ENCODE results near the gene KCTD2.

The KCTD2 gene

DNA sequence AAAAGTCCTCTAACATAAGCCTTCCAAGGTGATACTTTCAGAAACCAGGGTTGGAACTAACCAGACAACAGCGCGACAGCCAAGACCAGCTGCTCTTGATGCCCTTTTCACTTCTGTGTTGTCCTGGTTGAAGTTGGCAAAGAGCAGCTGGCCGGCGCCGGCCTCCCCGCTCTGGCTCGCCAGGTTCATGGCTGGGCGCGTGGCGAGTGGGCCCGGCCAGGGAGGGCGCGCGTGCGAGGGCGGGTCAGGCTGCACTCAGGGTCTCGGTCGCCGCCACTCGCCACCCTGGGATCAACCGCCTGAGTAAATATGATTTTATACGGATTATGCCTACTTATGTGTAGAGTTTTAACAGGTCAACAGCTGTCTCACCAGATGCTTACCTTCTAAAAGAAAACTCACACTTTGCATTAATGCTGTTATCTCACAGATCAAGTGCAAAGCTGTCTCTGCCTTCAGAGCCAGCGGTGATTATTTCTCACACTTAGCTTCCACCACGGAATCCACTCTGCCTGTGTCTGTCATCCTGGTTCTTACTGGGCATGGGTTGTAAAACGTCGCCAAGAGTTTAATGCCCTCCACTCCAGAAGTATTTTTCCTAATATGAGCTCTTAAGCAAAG, 13.5 kb downstream of the KCTD2 start:
- Histone ChIP-seq H3K27ac (ENCODE audit: low read depth, low read length) (no peak overlapping the region), H3K79me2 (ENCODE audit: control insufficient read depth, low read length) (no peaks in the 10 kb centered on the region), H3F3A (ENCODE audit: control insufficient read depth, insufficient read depth) (no peaks in the 10 kb centered on the region), H3K36me3 (ENCODE audit: control insufficient read depth, low read length) (peaks cover 21% of the 10 kb centered on the region), H3K9me3 (ENCODE audit: control insufficient read depth, insufficient read depth, low read length) (no peaks in the 10 kb centered on the region), H3K9me2 (replicated peaks; ENCODE audit: control insufficient read depth, low read length) (no peaks in the 10 kb centered on the region), H3K4me2 (ENCODE audit: low read length) (no peak overlapping the region), H3K4me3 (ENCODE audit: low read length) (no peak overlapping the region), H3K4me1 (ENCODE audit: control insufficient read depth, low read length) (no peaks in the 10 kb centered on the region), H4K20me1 (ENCODE audit: control insufficient read depth, insufficient read depth, low read depth, low read length) (no peaks in the 10 kb centered on the region), H3K27me3 (ENCODE audit: control insufficient read depth, low read length) (no peaks in the 10 kb centered on the region)
- no peak for TF ChIP-seq EZH2phosphoT487 (IDR thresholded peaks at IDR 0.05; ENCODE audit: borderline replicate concordance, low read length)
- TF ChIP-seq, protein P1, sequence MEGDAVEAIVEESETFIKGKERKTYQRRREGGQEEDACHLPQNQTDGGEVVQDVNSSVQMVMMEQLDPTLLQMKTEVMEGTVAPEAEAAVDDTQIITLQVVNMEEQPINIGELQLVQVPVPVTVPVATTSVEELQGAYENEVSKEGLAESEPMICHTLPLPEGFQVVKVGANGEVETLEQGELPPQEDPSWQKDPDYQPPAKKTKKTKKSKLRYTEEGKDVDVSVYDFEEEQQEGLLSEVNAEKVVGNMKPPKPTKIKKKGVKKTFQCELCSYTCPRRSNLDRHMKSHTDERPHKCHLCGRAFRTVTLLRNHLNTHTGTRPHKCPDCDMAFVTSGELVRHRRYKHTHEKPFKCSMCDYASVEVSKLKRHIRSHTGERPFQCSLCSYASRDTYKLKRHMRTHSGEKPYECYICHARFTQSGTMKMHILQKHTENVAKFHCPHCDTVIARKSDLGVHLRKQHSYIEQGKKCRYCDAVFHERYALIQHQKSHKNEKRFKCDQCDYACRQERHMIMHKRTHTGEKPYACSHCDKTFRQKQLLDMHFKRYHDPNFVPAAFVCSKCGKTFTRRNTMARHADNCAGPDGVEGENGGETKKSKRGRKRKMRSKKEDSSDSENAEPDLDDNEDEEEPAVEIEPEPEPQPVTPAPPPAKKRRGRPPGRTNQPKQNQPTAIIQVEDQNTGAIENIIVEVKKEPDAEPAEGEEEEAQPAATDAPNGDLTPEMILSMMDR (IDR thresholded peaks at IDR 0.05; ENCODE audit: low read depth, low read length, poor library complexity, severe bottlenecking), result no peak

DNA sequence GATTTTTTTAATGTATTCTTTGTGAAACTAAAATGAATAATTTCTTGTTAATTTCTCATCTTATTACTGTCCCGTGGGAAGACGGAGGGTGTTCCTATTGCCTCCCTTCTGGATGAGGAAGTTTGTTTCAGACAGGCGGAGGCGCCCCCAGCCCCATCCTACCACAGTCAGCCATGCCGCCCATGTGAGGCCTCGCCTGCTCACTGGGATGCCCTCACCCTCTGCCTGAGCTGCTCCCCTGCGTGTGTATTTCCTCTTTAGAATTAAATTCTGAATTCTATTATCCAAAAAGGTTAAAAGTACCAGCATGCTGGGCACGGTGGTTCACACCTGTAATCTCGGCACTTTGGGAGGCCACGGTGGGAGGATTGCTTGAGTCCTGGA, 14.0 kb downstream of the KCTD2 start:
- no peaks in the 10 kb centered on the region for H3F3A ChIP-seq (ENCODE audit: control insufficient read depth, insufficient read depth)
- no peaks in the 10 kb centered on the region for H3K4me1 ChIP-seq (ENCODE audit: control insufficient read depth, low read length)
- no peaks in the 10 kb centered on the region for H3K9me3 ChIP-seq (ENCODE audit: control insufficient read depth, insufficient read depth, low read length)
- H3K27me3 ChIP-seq (ENCODE audit: control insufficient read depth, low read length), result no peaks in the 10 kb centered on the region
- no peaks in the 10 kb centered on the region for H3K9me2 ChIP-seq (replicated peaks; ENCODE audit: control insufficient read depth, low read length)
- H4K20me1 ChIP-seq (ENCODE audit: control insufficient read depth, insufficient read depth, low read depth, low read length), result no peaks in the 10 kb centered on the region
- peaks cover 21% of the 10 kb centered on the region for H3K36me3 ChIP-seq (ENCODE audit: control insufficient read depth, low read length)
- H3K27ac ChIP-seq (ENCODE audit: low read depth, low read length), result no peak overlapping the region
- no peak overlapping the region for H3K4me2 ChIP-seq (ENCODE audit: low read length)
- no peak for TF ChIP-seq EZH2phosphoT487 (IDR thresholded peaks at IDR 0.05; ENCODE audit: borderline replicate concordance, low read length)
- TF ChIP-seq, protein P1 (IDR thresholded peaks at IDR 0.05; ENCODE audit: low read depth, low read length, poor library complexity, severe bottlenecking), result no peak
- no peak overlapping the region for H3K4me3 ChIP-seq (ENCODE audit: low read length)
- no peaks in the 10 kb centered on the region for H3K79me2 ChIP-seq (ENCODE audit: control insufficient read depth, low read length)

DNA sequence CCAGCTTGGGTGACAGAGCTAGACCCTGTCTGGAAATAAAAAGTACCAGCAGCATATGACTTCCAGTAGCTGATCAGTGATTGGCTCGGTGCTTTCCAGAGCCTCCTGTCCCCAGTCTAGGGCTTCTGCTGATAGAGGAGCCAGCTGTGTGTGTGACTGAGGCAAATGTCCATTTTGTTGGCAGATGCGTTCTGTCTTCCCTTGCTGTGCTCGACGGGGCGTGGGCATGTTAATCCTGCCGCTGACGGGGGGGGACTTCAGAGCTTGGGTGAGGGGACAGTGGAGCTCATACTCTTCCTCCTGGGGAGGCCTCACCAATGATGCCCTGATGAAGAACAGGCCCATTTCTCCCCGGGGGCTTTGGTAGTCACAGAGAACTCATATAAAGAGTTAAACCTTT, 14.6 kb downstream of the KCTD2 start:
- no peak for TF ChIP-seq EZH2phosphoT487 (IDR thresholded peaks at IDR 0.05; ENCODE audit: borderline replicate concordance, low read length)
- TF ChIP-seq, protein P1 (IDR thresholded peaks at IDR 0.05; ENCODE audit: low read depth, low read length, poor library complexity, severe bottlenecking), result no peak
- Histone ChIP-seq H3K27ac (ENCODE audit: low read depth, low read length) (no peak overlapping the region), H3K4me2 (ENCODE audit: low read length) (no peak overlapping the region), H3K4me3 (ENCODE audit: low read length) (no peak overlapping the region), H3K27me3 (ENCODE audit: control insufficient read depth, low read length) (no peaks in the 10 kb centered on the region), H3K36me3 (ENCODE audit: control insufficient read depth, low read length) (peaks cover 21% of the 10 kb centered on the region), H3K79me2 (ENCODE audit: control insufficient read depth, low read length) (no peaks in the 10 kb centered on the region), H3F3A (ENCODE audit: control insufficient read depth, insufficient read depth) (no peaks in the 10 kb centered on the region), H4K20me1 (ENCODE audit: control insufficient read depth, insufficient read depth, low read depth, low read length) (no peaks in the 10 kb centered on the region), H3K9me3 (ENCODE audit: control insufficient read depth, insufficient read depth, low read length) (no peaks in the 10 kb centered on the region), H3K9me2 (replicated peaks; ENCODE audit: control insufficient read depth, low read length) (no peaks in the 10 kb centered on the region), H3K4me1 (ENCODE audit: control insufficient read depth, low read length) (no peaks in the 10 kb centered on the region)

Measured in DOHH2 (cell line).